ENCODE measurements around the gene DCD.
A peak's percentile ranks its signal among the peaks of the same experiment; 100 is the strongest.
"Not testable (repeated sequence)": the region's sequence is repeated elsewhere in the genome, so short reads cannot be mapped to it uniquely, and the experiment has no call there.

Gene DCD

GRCh38 chr12:54650889-54651288 is 2.7 kb upstream of the DCD start:
- DNase-seq = no peak

- DNase-seq = no peak
These were observed 2.2 kb upstream of the DCD start for GRCh38 chr12:54650409-54650808.

- no peak for DNase-seq
These were observed 1.7 kb upstream of the DCD start for GRCh38 chr12:54649825-54650224.

- DNase-seq = no peak
These were observed 6.6 kb downstream of the DCD start for GRCh38 chr12:54641554-54641953.

GRCh38 chr12:54641089-54641488 is 7.1 kb downstream of the DCD start:
- no peak for DNase-seq

- not testable (repeated sequence) for DNase-seq
These were observed 9.1 kb downstream of the DCD start for GRCh38 chr12:54639112-54639511.

- DNase-seq = no peak
These were observed 13.4 kb downstream of the DCD start, which contains the start of gene LACRT for GRCh38 chr12:54634795-54635194. Gene LACRT (minus strand): TSS chr12:54634895. CDS start chr12:54634841, 54 bp downstream.

GRCh38 chr12:54631988-54632728 is 16.0 kb downstream of the DCD start:
- DNase-seq = no peak

GRCh38 chr12:54631551-54631950 is 16.6 kb downstream of the DCD start:
- DNase-seq = no peak

GRCh38 chr12:54629925-54630324 is 18.2 kb downstream of the DCD start:
- DNase-seq = no peak

- DNase-seq = no peak
These were observed 19.8 kb downstream of the DCD start for GRCh38 chr12:54628186-54628846.

GRCh38 chr12:54627304-54627703 is 20.9 kb downstream of the DCD start:
- no peak for DNase-seq

GRCh38 chr12:54625598-54625997 is 22.6 kb downstream of the DCD start:
- DNase-seq = no peak

GRCh38 chr12:54624315-54625279 is 23.6 kb downstream of the DCD start:
- DNase-seq = peak; percentile 31

- peak; percentile 1 for DNase-seq
These were observed 25.5 kb downstream of the DCD start for GRCh38 chr12:54622463-54623183.

- peak; percentile 0 for DNase-seq
These were observed 31.1 kb downstream of the DCD start for GRCh38 chr12:54616933-54617680.

GRCh38 chr12:54612225-54612750 is 35.9 kb downstream of the DCD start:
- DNase-seq = peak; percentile 1

- DNase-seq = peak; percentile 0
These were observed 36.4 kb downstream of the DCD start for GRCh38 chr12:54611715-54612149.

- peak; percentile 0 for DNase-seq
These were observed 39.4 kb downstream of the DCD start for GRCh38 chr12:54608769-54609168.

GRCh38 chr12:54608156-54608555 is 40.0 kb downstream of the DCD start:
- no peak for DNase-seq

GRCh38 chr12:54606556-54606955 is 41.6 kb downstream of the DCD start:
- DNase-seq = no peak
